Ovary (tissue), 9 donors: ENCODE results near the gene SKIDA1. TPM values are rescaled to one million over a fixed set of nuclear protein-coding genes. Genes with fewer than 3 reads are reported as not detected.

Source experiments
- DNase-seq, 5 donors: peaks; one replicate each; pipeline ENCODE4 v3.0.0-alpha.2; 2019 to 2020
- H3K27ac ChIP-seq, 2 donors: fragments of 200-600 bp; one replicate each; pipeline versions ENCODE4 v1.5.1 to v1.8.0; 2019 to 2022
- H3K27me3 ChIP-seq: fragments of 200-600 bp; one replicate; pipeline ENCODE4 v1.8.0; 2022
- H3K36me3 ChIP-seq: fragments of 200-600 bp; sonication (generic); one replicate; pipeline ENCODE4 v1.5.1; 2019
- H3K4me1 ChIP-seq: one replicate; pipeline ENCODE4 v1.8.1; 2013; ENCODE audit warnings: mild to moderate bottlenecking, moderate library complexity; ENCODE audit not compliant: insufficient read depth
- H3K4me3 ChIP-seq: fragments of 200-600 bp; sonication (generic); one replicate; pipeline ENCODE4 v1.5.1; 2017
- H3K9me3 ChIP-seq, 2 donors: fragments of 200-600 bp in 1 of 2; sonication (generic) in 1 of 2; one replicate each; pipeline versions ENCODE4 v1.5.1 to v1.8.1; 2013 to 2019; ENCODE audit warnings: mild to moderate bottlenecking in 1 of 2, moderate library complexity in 1 of 2
- EP300 ChIP-seq: sonication (generic); formaldehyde crosslinking; IDR thresholded peaks from one replicate; pipeline ENCODE4 v1.6.1; 2017; ENCODE audit warnings: antibody characterized with exemption
- POLR2A ChIP-seq: fragments of 450-650 bp; IDR thresholded peaks from one replicate; pipeline ENCODE4 v1.6.1; 2017; ENCODE audit warnings: antibody characterized with exemption, mild to moderate bottlenecking, moderate library complexity
- WGBS, 3 donors: extraction: QIAGEN DNeasy Blood & Tissue Kit in 1 of 3; methylation state at CpG; one replicate each; pipeline versions ENCODE4 v1.1.5 to v1.1.7; 2013 to 2017; 5-methylcytosine and 5-hydroxymethylcytosine counted together
- intact Hi-C, 4 donors: fragments of 100-400 bp; cut with DNase I; formaldehyde crosslinking; loops; one replicate each; pipeline versions ENCODE4 v1.11.0 to v1.15.1; 2022 to 2023
- polyA plus RNA-seq, 2 donors: library from polyadenylated mRNA; stranded (reverse); fragments of 200-250 nt in 1 of 2; fragments of 350-450 nt in 1 of 2; fragmentation: Illumina TruSeq in 1 of 2; extraction: RNeasy Lipid Tissue Mini Kit (QIAGEN cat#74804) in 1 of 2; gene quantifications; one replicate each; pipeline ENCODE4 v1.2.3, GENCODE V29; 2013 to 2014
- total RNA-seq, 7 donors: library from RNA; depleted of rRNA in 2 of 7; stranded (reverse); fragments of >200 nt in 2 of 7; fragmentation: NEBNext Ultra II Directional in 3 of 7; extraction: Animal tissue kit (Norgen Biotek cat#: 25700) in 3 of 7; gene quantifications; one replicate each; pipeline versions ENCODE4 v1.1.0 to v1.2.4, GENCODE V29; 2016 to 2023
- TF ChIP-seq, protein P1 (sequence below), 3 donors: fragments of 450-650 bp in 2 of 3; fragments of 200-600 bp in 1 of 3; IDR thresholded peaks; one replicate each; pipeline versions ENCODE4 v1.5.1 to v1.8.0; 2016 to 2022; ENCODE audit warnings: antibody characterized with exemption in 3 of 3, mild to moderate bottlenecking in 1 of 3
- donor health status: DM: no; HTN: no; CAD: no; lungs with moderate emphysema.
- donor health status: DM: no; HTN: no; CAD: no.
- donor health status: Bipolar disorder and iron deficiency.
- donor health status: DM: yes; HTN: yes; CAD: no.
- donor health status: DM: no; HTN: no; CAD: no.
- donor health status: DM: yes; HTN: yes; CAD: no.

Gene SKIDA1
- total and polyA plus RNA-seq, 9 donors = 1.1 to 4.2 (median 3.1) TPM

DNA sequence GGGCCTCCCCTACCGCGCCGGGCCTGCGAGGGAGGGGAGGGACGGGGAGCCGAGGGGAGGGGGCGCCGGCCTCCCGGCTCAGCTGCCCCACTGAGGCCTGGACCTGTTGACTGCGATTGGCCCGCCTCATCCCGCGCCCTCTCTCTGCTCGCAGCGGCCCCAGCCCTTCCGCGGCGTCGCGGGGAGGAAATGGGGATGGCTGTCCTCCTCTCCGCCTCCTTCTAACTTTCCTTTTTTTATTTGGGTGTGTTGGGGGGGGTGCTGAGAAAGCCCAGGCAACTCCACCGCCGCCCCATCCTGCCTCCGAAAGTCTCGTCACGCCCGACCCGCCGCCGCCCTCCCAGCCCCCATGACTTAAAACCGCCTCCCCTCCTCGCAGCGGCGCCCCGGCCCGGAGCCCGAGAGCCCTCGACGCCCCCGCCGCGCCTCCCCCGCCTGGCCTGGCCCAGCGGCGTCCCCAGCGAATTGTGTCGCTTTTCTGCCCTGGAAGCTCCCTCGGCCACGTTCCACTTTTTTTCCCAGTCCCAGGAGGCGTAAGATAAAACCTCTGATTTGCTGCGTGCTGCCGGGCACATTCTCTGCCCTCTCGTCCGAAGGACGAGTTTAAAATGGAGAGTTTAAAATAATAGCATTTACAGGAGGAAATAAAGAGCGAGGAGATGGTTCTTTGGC, 842 bp upstream of the SKIDA1 start:
- intact Hi-C loops = no loop called here
- WGBS, 3 donors = 0 to 1% (median 1%) methylated on average over 47 to 52 of the region's 56 CpGs
- Histone ChIP-seq H3K4me1 (peaks cover 2% of the 10 kb centered on the region), H3K27me3 (no peaks in the 10 kb centered on the region), H3K27ac (peak overlapping the region; percentile 99 to 100), H3K9me3 (no peaks in the 10 kb centered on the region), H3K36me3 (no peaks in the 10 kb centered on the region), H3K4me3 (peak overlapping the region; percentile 58)
- DNase-seq = peak; percentile 88 to 93 (median 90)
- TF ChIP-seq, protein P1, sequence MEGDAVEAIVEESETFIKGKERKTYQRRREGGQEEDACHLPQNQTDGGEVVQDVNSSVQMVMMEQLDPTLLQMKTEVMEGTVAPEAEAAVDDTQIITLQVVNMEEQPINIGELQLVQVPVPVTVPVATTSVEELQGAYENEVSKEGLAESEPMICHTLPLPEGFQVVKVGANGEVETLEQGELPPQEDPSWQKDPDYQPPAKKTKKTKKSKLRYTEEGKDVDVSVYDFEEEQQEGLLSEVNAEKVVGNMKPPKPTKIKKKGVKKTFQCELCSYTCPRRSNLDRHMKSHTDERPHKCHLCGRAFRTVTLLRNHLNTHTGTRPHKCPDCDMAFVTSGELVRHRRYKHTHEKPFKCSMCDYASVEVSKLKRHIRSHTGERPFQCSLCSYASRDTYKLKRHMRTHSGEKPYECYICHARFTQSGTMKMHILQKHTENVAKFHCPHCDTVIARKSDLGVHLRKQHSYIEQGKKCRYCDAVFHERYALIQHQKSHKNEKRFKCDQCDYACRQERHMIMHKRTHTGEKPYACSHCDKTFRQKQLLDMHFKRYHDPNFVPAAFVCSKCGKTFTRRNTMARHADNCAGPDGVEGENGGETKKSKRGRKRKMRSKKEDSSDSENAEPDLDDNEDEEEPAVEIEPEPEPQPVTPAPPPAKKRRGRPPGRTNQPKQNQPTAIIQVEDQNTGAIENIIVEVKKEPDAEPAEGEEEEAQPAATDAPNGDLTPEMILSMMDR (IDR thresholded peaks at IDR 0.05) = no peak
- TF ChIP-seq POLR2A (peak; percentile 37), EP300 (no peak)

DNA sequence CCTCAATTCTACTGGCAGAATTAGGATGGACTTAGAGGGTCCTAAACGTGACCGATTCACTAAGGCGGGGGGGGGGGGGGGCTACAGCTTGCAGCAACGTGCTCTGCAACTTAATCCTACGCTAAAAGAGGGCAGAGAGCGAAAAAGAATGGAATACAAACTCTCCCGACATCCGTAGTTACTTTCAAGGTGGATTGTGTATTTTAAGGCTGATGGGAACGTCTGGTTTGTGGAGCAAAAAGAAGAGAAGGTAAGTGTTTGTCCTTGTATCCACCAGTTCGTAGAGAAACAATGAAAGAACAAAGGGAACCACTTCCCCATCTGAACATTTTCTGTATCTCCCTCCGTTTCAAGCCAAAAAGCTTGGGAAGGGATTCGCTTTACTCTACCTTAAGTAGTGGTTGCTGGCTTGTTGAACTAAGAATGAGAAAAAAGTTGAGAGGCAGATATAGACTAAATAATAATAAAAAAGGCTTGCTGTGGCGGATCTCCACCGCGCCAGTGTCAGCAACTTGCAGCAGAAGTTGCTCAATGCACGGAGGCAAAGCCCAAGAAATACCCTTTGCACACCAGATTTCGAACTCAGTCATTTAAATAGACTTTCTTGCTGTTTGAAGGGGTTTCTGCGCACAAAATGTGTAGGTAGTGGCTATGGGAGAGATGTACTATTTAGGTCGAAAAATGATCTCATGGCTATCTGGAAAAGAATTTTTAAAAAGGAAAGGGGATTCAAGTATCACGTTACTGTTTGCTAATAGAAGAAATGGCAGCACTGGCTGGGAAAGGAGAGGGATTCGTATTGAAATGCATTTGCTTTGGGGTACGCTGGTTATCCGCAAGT, 736 bp downstream of the SKIDA1 start:
- Histone ChIP-seq H3K9me3 (no peaks in the 10 kb centered on the region), H3K4me1 (peaks cover 4% of the 10 kb centered on the region), H3K36me3 (no peaks in the 10 kb centered on the region), H3K27me3 (no peaks in the 10 kb centered on the region), H3K4me3 (peak overlapping the region; percentile 58), H3K27ac (peak overlapping the region; percentile 99 to 100)
- DNase-seq = peak in 1 of 5 donors; percentile 55
- intact Hi-C loops = no loop called here
- no peak for TF ChIP-seq EP300
- TF ChIP-seq, protein P1 (IDR thresholded peaks at IDR 0.05) = no peak
- TF ChIP-seq POLR2A = no peak
- 1 to 5% (median 3%) methylated on average over 23 of the region's 23 CpGs for WGBS, 3 donors

DNA sequence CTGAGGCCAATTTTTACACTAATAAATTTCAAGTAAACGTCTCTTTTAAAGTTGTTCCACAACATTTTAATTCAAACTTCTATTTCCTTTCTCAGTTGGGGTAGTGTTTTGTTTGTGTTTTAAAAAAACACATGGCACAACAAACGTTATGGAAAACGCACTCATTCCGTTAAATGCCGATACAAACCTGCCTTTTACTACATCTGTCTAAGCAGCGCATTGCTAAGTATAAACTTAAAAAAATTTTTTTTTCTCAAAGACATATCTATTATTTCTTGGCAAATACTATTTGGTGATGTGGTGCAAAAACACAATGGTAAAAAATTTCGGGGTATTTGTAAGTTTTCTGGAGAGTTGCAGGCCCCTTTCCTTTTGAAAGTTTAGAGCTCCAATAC, 1.4 kb downstream of the SKIDA1 start:
- DNase-seq = no peak
- Histone ChIP-seq H3K27ac (peak overlapping the region in 1 of 2 donors; percentile 100), H3K36me3 (no peaks in the 10 kb centered on the region), H3K9me3 (no peaks in the 10 kb centered on the region), H3K27me3 (no peaks in the 10 kb centered on the region), H3K4me3 (peak overlapping the region; percentile 58), H3K4me1 (peaks cover 4% of the 10 kb centered on the region)
- intact Hi-C loops = no loop called here
- TF ChIP-seq POLR2A = no peak
- no peak for TF ChIP-seq EP300
- TF ChIP-seq, protein P1 (IDR thresholded peaks at IDR 0.05) = no peak
- WGBS, 3 donors = 8 to 26% (median 14%) methylated on average over 7 of the region's 7 CpGs

DNA sequence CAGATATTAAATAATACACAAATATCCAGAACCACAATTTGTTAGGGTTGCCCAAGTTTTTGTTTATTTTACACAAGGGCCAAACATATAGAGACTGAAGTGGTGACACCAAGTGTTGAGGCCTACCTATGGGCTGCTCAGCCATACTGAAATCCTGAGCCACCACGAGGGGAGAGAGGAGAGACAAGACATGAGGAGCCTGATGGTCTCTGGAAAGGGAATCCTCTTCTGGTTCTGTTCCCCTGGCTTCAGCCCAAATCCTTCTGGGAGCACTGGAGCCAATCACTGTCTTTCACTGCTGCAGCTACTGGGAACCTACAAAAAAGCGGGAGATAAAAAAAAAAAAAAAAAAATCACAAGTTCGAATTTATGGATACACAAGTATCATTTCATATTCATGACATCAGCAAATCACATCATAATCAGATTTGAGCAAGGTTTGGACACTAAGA, 1.9 kb downstream of the SKIDA1 start:
- DNase-seq = peak in 4 of 5 donors; percentile 54 to 73 (median 71)
- no peaks in the 10 kb centered on the region for H3K27me3 ChIP-seq
- no peak overlapping the region for H3K4me3 ChIP-seq
- TF ChIP-seq EP300 (no peak), POLR2A (no peak)
- TF ChIP-seq, protein P1 (IDR thresholded peaks at IDR 0.05) = no peak
- WGBS, 3 donors = 8 to 19% (median 18%) methylated on average over 3 of the region's 3 CpGs
- no peaks in the 10 kb centered on the region for H3K9me3 ChIP-seq
- peak overlapping the region in 1 of 2 donors; percentile 100 for H3K27ac ChIP-seq
- H3K4me1 ChIP-seq = peaks cover 4% of the 10 kb centered on the region
- no peaks in the 10 kb centered on the region for H3K36me3 ChIP-seq
- intact Hi-C loops = no loop called here
